DND-41 (cell line): ENCODE results near the gene TAF10.

Experiments used
- CTCF ChIP-seq: IDR thresholded peaks from 2 replicates; pipeline ENCODE4 v1.5.1; 2012; ENCODE audit warnings: borderline replicate concordance, low read length, moderate library complexity, mild to moderate bottlenecking; ENCODE audit not compliant: poor library complexity, severe bottlenecking; ENCODE audit errors: extremely low read depth
- EZH2 ChIP-seq: IDR thresholded peaks from 3 replicates; pipeline ENCODE4 v1.6.1; 2012; ENCODE audit warnings: borderline replicate concordance, low read depth, mild to moderate bottlenecking, moderate library complexity, low read length, inconsistent platforms; ENCODE audit not compliant: severe bottlenecking

DNA sequence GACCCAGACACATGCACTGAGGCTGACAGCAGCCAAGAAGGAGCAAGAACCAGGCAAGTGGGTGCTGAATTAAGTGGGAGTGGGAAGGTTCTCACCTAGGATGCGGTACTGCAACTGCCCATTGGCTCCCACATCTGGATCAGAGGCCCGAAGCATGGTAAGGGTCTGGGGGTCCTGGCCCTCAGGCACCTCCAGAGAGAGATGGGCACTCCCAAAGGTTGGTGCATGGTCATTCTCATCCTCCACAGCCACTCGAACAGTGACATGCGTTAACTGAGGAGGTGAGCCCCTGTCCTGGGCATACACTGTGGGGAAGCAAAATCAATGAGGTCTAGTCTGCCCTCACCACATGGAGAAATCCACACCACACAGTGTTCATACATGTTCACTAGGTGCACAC lies 16.5 kb upstream of the TAF10 start:
- TF ChIP-seq CTCF (no peak), EZH2 (no peak)
